ENCODE data around the gene TMEM158. TPM values are rescaled to one million over a fixed set of nuclear protein-coding genes. Genes with fewer than 3 reads are reported as not detected.

TMEM158 gene
- polyA plus RNA-seq, 1 of the 3 experiments (the other 2 are of a cell fraction), result 76.4 TPM

DNA sequence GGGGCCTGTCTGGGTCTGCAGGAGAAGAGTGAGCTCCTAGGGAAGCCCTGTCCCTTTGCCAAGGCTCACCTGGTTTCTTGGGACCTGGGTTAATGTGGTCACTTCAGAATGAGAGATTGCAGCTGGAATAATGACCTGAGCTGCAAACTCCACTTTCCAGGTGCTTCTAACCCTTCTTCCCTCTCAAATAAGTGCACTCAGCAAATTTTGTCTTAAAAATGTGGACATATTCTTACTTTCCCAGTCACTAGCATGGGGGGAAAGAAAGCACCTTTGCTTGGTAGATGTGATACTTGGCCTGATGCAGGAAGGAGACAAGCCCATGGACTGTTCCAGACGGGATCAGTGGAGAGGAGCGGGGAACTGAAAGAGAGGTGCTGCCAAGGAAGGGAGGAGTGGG is 41.0 kb downstream of the TMEM158 start:
- Histone ChIP-seq H3K27me3 (ENCODE audit: insufficient read depth) (no peaks in the 10 kb centered on the region), H3K9ac (no peak overlapping the region), H4K20me1 (ENCODE audit: insufficient read depth) (no peaks in the 10 kb centered on the region), H3K4me3 (ENCODE audit: low read depth in 2 of 2, low read length in 1 of 2) (no peak overlapping the region), H3F3A (replicated peaks; ENCODE audit: insufficient read depth) (no peaks in the 10 kb centered on the region), H3K4me1 (ENCODE audit: control insufficient read depth in 1 of 2, insufficient read depth in 2 of 2, low read depth in 1 of 2, low read length in 1 of 2) (peaks cover 7 to 12% of the 10 kb centered on the region in 2 experiments; a peak in 2 of 4 replicates), H3K36me3 (replicated peaks in 1 of 2; ENCODE audit: control insufficient read depth in 1 of 2, insufficient read depth in 2 of 2, low read length in 1 of 2) (no peaks in the 10 kb centered on the region), H3K4me2 (no peak overlapping the region), H3K9me3 (no peaks in the 10 kb centered on the region), H3K9me2 (no peaks in the 10 kb centered on the region), H3K79me2 (ENCODE audit: insufficient read depth) (no peaks in the 10 kb centered on the region), H3K27ac (ENCODE audit: low read depth in 2 of 2, low read length in 1 of 2) (no peak overlapping the region), H2AFZ (ENCODE audit: low read depth) (no peak overlapping the region)
- CTCF ChIA-PET, result no interaction called here
- TF ChIP-seq, protein P1, sequence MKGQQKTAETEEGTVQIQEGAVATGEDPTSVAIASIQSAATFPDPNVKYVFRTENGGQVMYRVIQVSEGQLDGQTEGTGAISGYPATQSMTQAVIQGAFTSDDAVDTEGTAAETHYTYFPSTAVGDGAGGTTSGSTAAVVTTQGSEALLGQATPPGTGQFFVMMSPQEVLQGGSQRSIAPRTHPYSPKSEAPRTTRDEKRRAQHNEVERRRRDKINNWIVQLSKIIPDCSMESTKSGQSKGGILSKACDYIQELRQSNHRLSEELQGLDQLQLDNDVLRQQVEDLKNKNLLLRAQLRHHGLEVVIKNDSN (IDR thresholded peaks at IDR 0.05; ENCODE audit: borderline replicate concordance, low read depth), result no peak
- TF ChIP-seq, protein P2, sequence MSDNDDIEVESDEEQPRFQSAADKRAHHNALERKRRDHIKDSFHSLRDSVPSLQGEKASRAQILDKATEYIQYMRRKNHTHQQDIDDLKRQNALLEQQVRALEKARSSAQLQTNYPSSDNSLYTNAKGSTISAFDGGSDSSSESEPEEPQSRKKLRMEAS (IDR thresholded peaks at IDR 0.05; ENCODE audit: low read depth), result no peak
- TF ChIP-seq, protein P3, sequence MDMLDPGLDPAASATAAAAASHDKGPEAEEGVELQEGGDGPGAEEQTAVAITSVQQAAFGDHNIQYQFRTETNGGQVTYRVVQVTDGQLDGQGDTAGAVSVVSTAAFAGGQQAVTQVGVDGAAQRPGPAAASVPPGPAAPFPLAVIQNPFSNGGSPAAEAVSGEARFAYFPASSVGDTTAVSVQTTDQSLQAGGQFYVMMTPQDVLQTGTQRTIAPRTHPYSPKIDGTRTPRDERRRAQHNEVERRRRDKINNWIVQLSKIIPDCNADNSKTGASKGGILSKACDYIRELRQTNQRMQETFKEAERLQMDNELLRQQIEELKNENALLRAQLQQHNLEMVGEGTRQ (IDR thresholded peaks at IDR 0.05; ENCODE audit: borderline replicate concordance, low read depth, low read length), result no peak
- TF ChIP-seq MEF2A (IDR thresholded peaks at IDR 0.05; ENCODE audit: borderline replicate concordance, low read depth) (no peak), RAD21 (IDR thresholded peaks at IDR 0.05; ENCODE audit: low read length) (no peak), NRF1 (IDR thresholded peaks at IDR 0.05; ENCODE audit: low read depth, low read length) (no peak), CHD2 (IDR thresholded peaks at IDR 0.05; ENCODE audit: low read length, partially characterized antibody) (no peak), MXI1 (IDR thresholded peaks at IDR 0.05; ENCODE audit: low read depth, low read length) (no peak), SIN3A (IDR thresholded peaks at IDR 0.05; ENCODE audit: borderline replicate concordance, low read depth, low read length) (no peak), JUND (IDR thresholded peaks at IDR 0.05) (no peak), NFIC (IDR thresholded peaks at IDR 0.05; ENCODE audit: borderline replicate concordance) (no peak), FOSL2 (IDR thresholded peaks at IDR 0.05; ENCODE audit: borderline replicate concordance, low read depth) (no peak)
- TF ChIP-seq, protein P4, sequence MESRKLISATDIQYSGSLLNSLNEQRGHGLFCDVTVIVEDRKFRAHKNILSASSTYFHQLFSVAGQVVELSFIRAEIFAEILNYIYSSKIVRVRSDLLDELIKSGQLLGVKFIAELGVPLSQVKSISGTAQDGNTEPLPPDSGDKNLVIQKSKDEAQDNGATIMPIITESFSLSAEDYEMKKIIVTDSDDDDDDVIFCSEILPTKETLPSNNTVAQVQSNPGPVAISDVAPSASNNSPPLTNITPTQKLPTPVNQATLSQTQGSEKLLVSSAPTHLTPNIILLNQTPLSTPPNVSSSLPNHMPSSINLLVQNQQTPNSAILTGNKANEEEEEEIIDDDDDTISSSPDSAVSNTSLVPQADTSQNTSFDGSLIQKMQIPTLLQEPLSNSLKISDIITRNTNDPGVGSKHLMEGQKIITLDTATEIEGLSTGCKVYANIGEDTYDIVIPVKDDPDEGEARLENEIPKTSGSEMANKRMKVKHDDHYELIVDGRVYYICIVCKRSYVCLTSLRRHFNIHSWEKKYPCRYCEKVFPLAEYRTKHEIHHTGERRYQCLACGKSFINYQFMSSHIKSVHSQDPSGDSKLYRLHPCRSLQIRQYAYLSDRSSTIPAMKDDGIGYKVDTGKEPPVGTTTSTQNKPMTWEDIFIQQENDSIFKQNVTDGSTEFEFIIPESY (IDR thresholded peaks at IDR 0.05; ENCODE audit: borderline replicate concordance, low read depth), result no peak
- TF ChIP-seq, protein P5, sequence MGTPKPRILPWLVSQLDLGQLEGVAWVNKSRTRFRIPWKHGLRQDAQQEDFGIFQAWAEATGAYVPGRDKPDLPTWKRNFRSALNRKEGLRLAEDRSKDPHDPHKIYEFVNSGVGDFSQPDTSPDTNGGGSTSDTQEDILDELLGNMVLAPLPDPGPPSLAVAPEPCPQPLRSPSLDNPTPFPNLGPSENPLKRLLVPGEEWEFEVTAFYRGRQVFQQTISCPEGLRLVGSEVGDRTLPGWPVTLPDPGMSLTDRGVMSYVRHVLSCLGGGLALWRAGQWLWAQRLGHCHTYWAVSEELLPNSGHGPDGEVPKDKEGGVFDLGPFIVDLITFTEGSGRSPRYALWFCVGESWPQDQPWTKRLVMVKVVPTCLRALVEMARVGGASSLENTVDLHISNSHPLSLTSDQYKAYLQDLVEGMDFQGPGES (IDR thresholded peaks at IDR 0.05; ENCODE audit: low read depth, low read length), result no peak
- DNase-seq, result no peak
- POLR2A ChIA-PET, result no interaction called here
- WGBS (ENCODE audit: low lambda C conversion rate), result 96% methylated on average over 2 of the region's 2 CpGs

All from SK-N-SH (cell line).